Measurements from ENCODE around the gene CDCP2. TPM values are rescaled to one million over a fixed set of nuclear protein-coding genes. Genes with fewer than 3 reads are reported as not detected.
"Not testable (repeated sequence)": the region's sequence is repeated elsewhere in the genome, so short reads cannot be mapped to it uniquely, and the experiment has no call there.

The CDCP2 gene
- total RNA-seq, 4 donors from 2014 or later: 0.45 TPM; not detected in 3

DNA sequence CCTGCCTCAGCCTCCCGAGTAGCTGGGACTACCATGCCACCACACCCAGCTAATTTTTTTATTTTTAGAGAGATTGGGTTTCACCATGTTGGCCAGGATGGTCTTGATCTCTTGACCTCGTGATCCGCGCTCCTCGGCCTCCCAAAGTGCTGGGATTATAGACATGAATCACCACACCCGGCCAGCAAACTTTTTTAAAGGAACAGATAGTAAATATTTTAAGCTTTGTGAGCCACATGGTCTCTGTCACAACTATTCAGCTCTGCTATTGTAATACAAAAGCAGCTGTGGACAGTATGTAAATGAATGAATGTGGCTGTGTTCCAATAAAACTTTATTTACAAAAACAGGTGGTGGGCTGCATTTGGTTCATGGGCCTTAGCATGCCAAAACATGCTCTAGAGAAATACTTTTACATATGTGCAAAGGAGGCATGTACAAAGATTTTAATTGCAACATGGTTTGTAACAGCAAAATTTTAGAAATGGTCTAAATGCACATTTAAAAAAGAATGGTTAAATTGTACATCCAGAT is 47.0 kb downstream of the CDCP2 start:
- Histone ChIP-seq H3K9me3 (no peaks in the 10 kb centered on the region), H3K27me3 (no peaks in the 10 kb centered on the region), H3K4me1 (no peaks in the 10 kb centered on the region), H3K4me3 (replicated peaks in 1 of 3) (no peak overlapping the region), H3K27ac (no peak overlapping the region), H3K36me3 (no peaks in the 10 kb centered on the region)
- no peak for DNase-seq
- intact Hi-C loops (cut with DNase I): no loop called here
- WGBS, 2 donors: 80 to 83% methylated on average over 6 of the region's 6 CpGs
- TF ChIP-seq POLR2A (IDR thresholded peaks at IDR 0.05): no peak
- TF ChIP-seq, protein P1, sequence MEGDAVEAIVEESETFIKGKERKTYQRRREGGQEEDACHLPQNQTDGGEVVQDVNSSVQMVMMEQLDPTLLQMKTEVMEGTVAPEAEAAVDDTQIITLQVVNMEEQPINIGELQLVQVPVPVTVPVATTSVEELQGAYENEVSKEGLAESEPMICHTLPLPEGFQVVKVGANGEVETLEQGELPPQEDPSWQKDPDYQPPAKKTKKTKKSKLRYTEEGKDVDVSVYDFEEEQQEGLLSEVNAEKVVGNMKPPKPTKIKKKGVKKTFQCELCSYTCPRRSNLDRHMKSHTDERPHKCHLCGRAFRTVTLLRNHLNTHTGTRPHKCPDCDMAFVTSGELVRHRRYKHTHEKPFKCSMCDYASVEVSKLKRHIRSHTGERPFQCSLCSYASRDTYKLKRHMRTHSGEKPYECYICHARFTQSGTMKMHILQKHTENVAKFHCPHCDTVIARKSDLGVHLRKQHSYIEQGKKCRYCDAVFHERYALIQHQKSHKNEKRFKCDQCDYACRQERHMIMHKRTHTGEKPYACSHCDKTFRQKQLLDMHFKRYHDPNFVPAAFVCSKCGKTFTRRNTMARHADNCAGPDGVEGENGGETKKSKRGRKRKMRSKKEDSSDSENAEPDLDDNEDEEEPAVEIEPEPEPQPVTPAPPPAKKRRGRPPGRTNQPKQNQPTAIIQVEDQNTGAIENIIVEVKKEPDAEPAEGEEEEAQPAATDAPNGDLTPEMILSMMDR (IDR thresholded peaks at IDR 0.05): no peak

DNA sequence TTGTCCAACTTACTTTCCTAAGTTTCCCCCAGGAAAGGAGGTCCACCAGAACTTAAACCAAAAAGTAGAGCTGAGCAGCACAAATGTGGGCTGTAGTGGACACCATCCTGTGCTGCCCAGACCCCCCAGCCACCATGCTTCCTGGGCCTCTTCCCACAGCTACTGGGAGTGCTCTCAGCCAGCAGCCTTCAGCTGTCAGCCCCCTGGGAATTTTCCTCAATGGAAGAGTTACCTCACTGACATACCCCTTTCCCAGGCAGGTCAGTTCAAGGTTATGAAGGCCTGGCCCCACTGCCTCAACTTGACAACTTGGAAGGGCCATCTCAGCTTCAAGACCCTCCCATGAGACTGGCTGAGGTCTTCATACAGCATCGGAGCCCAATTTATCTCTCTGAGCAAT is 47.7 kb downstream of the CDCP2 start:
- H3K4me3 ChIP-seq (replicated peaks in 1 of 3): no peak overlapping the region
- WGBS, 2 donors: 70 to 84% methylated on average over 1 of the region's 1 CpG
- H3K27me3 ChIP-seq: no peaks in the 10 kb centered on the region
- no peak overlapping the region for H3K27ac ChIP-seq
- H3K4me1 ChIP-seq: no peaks in the 10 kb centered on the region
- no peak for DNase-seq
- intact Hi-C loops (cut with DNase I): no loop called here
- no peak for TF ChIP-seq POLR2A (IDR thresholded peaks at IDR 0.05)
- TF ChIP-seq, protein P1 (IDR thresholded peaks at IDR 0.05): no peak
- no peaks in the 10 kb centered on the region for H3K9me3 ChIP-seq
- H3K36me3 ChIP-seq: no peaks in the 10 kb centered on the region

DNA sequence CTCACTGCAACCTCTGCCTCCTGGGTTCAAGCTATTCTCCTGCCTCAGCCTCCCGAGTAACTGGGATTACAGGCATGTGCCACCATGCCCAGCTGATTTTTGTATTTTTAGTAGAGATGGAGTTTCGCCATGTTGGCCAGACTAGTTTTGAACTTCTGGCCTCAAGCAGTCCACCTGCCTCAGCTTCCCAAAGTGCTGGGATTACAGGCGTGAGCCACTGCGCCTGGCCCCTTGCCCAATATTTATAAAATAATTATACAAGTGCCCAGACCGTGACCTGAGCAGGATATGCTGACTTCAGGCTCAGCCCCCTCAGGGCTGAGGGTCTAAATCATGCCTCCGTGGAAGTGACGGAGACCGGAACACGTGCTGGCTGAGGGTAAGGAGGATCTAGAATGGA is 48.2 kb downstream of the CDCP2 start:
- WGBS, 2 donors: 95 to 97% methylated on average over 9 of the region's 9 CpGs
- H3K4me3 ChIP-seq (replicated peaks in 1 of 3); intact Hi-C loops (cut with DNase I); H3K27me3 ChIP-seq; H3K9me3 ChIP-seq; H3K4me1 ChIP-seq; H3K27ac ChIP-seq; DNase-seq; H3K36me3 ChIP-seq: not testable (repeated sequence)

DNA sequence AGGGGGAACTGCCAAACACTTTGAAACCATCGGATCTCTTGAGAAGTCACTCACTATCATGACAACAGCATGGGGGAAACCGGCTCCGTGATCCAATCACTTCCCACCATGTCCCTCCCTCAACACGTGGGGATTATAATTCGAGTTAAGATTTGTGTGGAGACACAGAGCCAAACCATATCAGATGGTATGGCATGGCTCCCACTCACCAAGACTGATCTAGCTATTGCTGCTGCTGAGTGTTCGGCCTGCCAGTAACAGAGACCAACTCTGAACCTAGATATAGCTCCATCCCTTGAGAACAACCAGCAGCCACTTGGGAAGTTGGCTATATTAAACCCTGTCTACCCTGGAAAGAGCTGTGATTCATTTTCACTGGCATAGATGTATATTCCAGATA is 49.4 kb downstream of the CDCP2 start:
- TF ChIP-seq, protein P1 (IDR thresholded peaks at IDR 0.05): no peak
- no peak for TF ChIP-seq POLR2A (IDR thresholded peaks at IDR 0.05)
- Histone ChIP-seq H3K27ac (no peak overlapping the region), H3K4me1 (no peaks in the 10 kb centered on the region), H3K4me3 (replicated peaks in 1 of 3) (no peak overlapping the region), H3K9me3 (no peaks in the 10 kb centered on the region), H3K36me3 (no peaks in the 10 kb centered on the region), H3K27me3 (no peaks in the 10 kb centered on the region)
- DNase-seq: no peak
- intact Hi-C loops (cut with DNase I): no loop called here
- WGBS, 2 donors: 87 to 100% methylated on average over 6 of the region's 6 CpGs

DNA sequence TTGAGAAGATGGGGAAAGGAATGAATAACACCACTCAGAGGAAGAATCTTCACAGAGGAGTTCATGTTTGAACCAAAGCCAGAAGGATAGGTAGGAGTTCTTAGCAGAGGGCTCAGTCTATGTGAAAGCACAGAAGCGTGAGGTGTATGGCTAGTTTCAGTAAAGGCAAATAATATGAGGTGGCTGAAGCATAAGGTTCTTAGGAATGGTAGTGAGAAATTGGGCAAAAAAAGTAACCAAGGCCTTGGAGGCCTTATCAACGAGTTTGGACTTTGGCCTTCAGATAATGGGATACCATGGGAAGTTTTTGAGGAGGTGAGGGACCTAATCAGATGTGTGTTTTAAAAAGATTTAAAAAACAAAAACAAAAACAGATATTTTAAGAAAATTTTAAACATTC is 52.3 kb downstream of the CDCP2 start:
- no peak for TF ChIP-seq POLR2A (IDR thresholded peaks at IDR 0.05)
- TF ChIP-seq, protein P1 (IDR thresholded peaks at IDR 0.05): no peak
- H3K27ac ChIP-seq: no peak overlapping the region
- no peak for DNase-seq
- 76 to 95% methylated on average over 2 of the region's 2 CpGs for WGBS, 2 donors
- no peaks in the 10 kb centered on the region for H3K9me3 ChIP-seq
- H3K27me3 ChIP-seq: no peaks in the 10 kb centered on the region
- no peaks in the 10 kb centered on the region for H3K4me1 ChIP-seq
- H3K4me3 ChIP-seq (replicated peaks in 1 of 3): no peak overlapping the region
- intact Hi-C loops (cut with DNase I): no loop called here
- peaks cover 0 to 9% of the 10 kb centered on the region in 2 donors for H3K36me3 ChIP-seq

Measured in thyroid gland (tissue), 4 donors.